H1 (cell line): ENCODE results near the gene CCDC83. TPM values are rescaled to one million over a fixed set of nuclear protein-coding genes. Genes with fewer than 3 reads are reported as not detected.

Experiments
- ASH2L ChIP-seq: fragments of 200-600, 300-600 bp; sonication (generic); IDR thresholded peaks from one replicate; pipeline ENCODE4 v1.7.1; 2017; ENCODE audit warnings: low read length
- CBX5 ChIP-seq: fragments of 300-800, 300-1000 bp; sonication (generic); IDR thresholded peaks from 2 replicates; pipeline ENCODE4 v1.7.1; 2016; ENCODE audit warnings: antibody characterized with exemption, low read length, low read depth
- CEBPB ChIP-seq: IDR thresholded peaks from 2 replicates; pipeline ENCODE4 v1.6.1; 2012; ENCODE audit warnings: low read depth, low read length
- CHD1 ChIP-seq: IDR thresholded peaks from 2 replicates; pipeline ENCODE4 v1.6.1; 2012; ENCODE audit warnings: low read depth, low read length, improper control_type of control experiment
- CTBP2 ChIP-seq: IDR thresholded peaks from 2 replicates; pipeline ENCODE4 v1.7.0; 2011; ENCODE audit warnings: borderline replicate concordance, mild to moderate bottlenecking, moderate library complexity, mixed read lengths, low read length; ENCODE audit not compliant: insufficient read depth, insufficient read length
- EP300 ChIP-seq, 2 experiments: IDR thresholded peaks; 1 replicate in 1 of 2; 2 replicates in 1 of 2; pipeline ENCODE4 v1.6.1; 2011 to 2012; ENCODE audit warnings: low read depth in 2 of 2, low read length in 2 of 2, mild to moderate bottlenecking in 2 of 2, borderline replicate concordance in 1 of 2, inconsistent platforms in 1 of 2, moderate library complexity in 1 of 2
- HDAC6 ChIP-seq: IDR thresholded peaks from one replicate; pipeline ENCODE4 v1.7.1; 2012; ENCODE audit warnings: low read depth, mild to moderate bottlenecking, inconsistent platforms, low read length, moderate library complexity
- JUND ChIP-seq: IDR thresholded peaks from 2 replicates; pipeline ENCODE4 v1.6.1; 2011; ENCODE audit warnings: mild to moderate bottlenecking, improper control_type of control experiment, low read length
- KDM4A ChIP-seq: IDR thresholded peaks from one replicate; pipeline ENCODE4 v1.7.1; 2012; ENCODE audit warnings: low read depth, mild to moderate bottlenecking, moderate library complexity, low read length, inconsistent platforms; ENCODE audit not compliant: severe bottlenecking
- MAFK ChIP-seq: IDR thresholded peaks from 2 replicates; pipeline ENCODE4 v1.6.1; 2012; ENCODE audit warnings: low read depth, mild to moderate bottlenecking, improper control_type of control experiment, low read length
- NANOG ChIP-seq: IDR thresholded peaks from 2 replicates; pipeline ENCODE4 v1.6.1; 2011; ENCODE audit warnings: low read length, low read depth, mild to moderate bottlenecking, inconsistent platforms; ENCODE audit not compliant: insufficient read depth, poor library complexity, severe bottlenecking
- POLR2AphosphoS5 ChIP-seq: IDR thresholded peaks from 2 replicates; pipeline ENCODE4 v1.6.1; 2011; ENCODE audit warnings: low read depth, low read length
- SP1 ChIP-seq: IDR thresholded peaks from 2 replicates; pipeline ENCODE4 v1.6.1; 2011; ENCODE audit warnings: low read depth, low read length
- polyA plus RNA-seq, 7 experiments: library from polyadenylated mRNA; depleted of rRNA in 3 of 7; stranded (reverse) in 5 of 7; unstranded in 2 of 7; fragments of >200 nt in 5 of 7; fragments of 200-250 nt in 2 of 7; gene quantifications; 1 replicate in 5 of 7; 2 replicates in 1 of 7; 4 replicates in 1 of 7; pipeline versions ENCODE4 v1.2.1 to v1.2.3, GENCODE V29; 2011 to 2013; ENCODE audit warnings: missing spikeins in 2 of 7, mixed read lengths in 2 of 7
- total RNA-seq: library from RNA; stranded (reverse); fragmentation: NEBNext Ultra II Directional; extraction: Animal tissue kit (Norgen Biotek cat#: 25700); gene quantifications from 2 replicates; pipeline ENCODE4 v1.2.1, GENCODE V29; 2021
- TF ChIP-seq, protein P1 (sequence below), 3 experiments: IDR thresholded peaks; 1 replicate in 2 of 3; 2 replicates in 1 of 3; pipeline versions ENCODE4 v1.5.1 to v1.6.1; 2011; ENCODE audit warnings: low read length in 3 of 3, mild to moderate bottlenecking in 3 of 3, inconsistent platforms in 2 of 3, low read depth in 1 of 3, moderate library complexity in 1 of 3; ENCODE audit not compliant: insufficient read depth in 1 of 3; ENCODE audit errors: control extremely low read depth in 1 of 3
- TF ChIP-seq, protein P2 (sequence below): IDR thresholded peaks from 2 replicates; pipeline ENCODE4 v1.6.1; 2011; ENCODE audit warnings: low read length, improper control_type of control experiment

Gene CCDC83
- total and polyA plus RNA-seq, 2 of the 8 experiments (the other 6 are each of a cell fraction or from before 2014, with no cell fraction given), result not detected

DNA sequence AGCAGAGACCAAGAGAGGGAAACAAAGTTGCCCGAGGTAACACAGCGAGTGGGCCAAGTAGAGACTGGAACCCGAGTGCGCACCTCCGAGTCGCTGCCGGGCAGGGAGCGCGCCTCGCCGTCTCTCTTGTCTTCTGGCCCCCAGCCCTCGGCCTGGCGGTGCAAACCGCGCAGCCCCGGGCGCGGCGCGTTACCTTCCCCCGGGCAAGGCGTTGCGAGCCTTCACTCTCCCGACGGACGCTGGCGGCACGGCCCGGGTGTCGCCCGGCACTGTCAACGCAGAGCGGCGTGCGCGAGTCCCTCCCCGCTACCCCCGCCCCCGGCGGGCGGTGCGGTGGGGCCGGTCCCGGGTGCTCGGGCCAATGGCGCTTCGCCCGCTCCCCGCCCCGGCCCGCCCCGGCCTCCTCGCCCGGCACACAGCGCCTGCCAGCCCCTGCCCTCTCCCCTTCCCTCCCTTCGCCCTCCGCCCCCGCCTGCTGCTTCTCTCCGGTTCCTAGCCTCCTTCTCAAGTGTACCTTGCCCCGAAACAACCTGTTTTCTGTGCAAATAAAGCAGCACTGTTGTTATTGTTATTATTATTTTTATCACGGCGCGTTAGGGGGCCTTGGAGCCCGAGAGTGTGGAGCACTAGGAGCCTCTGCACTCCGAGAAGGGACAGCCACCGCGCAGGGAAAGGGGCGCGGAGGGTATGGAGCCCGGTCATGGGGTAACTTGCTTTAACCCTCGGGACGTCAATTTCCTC, 44.1 kb upstream of the CCDC83 start, which contains the start of gene SYTL2 (continued):
- TF ChIP-seq ASH2L (peak; percentile 87), POLR2AphosphoS5 (0 out of 2 replicates have a peak, but pooled peaks have one; percentile 52), CBX5 (no peak), SP1 (no peak), MAFK (no peak), CHD1 (no peak), EP300 (IDR thresholded peaks at IDR 0.05; ENCODE audit: borderline replicate concordance in 1 of 2, low read depth in 2 of 2, low read length in 2 of 2) (no peak), NANOG (no peak), JUND (no peak), HDAC6 (no peak), KDM4A (peak; percentile 67), CTBP2 (no peak), CEBPB (no peak)
- TF ChIP-seq, protein P1, sequence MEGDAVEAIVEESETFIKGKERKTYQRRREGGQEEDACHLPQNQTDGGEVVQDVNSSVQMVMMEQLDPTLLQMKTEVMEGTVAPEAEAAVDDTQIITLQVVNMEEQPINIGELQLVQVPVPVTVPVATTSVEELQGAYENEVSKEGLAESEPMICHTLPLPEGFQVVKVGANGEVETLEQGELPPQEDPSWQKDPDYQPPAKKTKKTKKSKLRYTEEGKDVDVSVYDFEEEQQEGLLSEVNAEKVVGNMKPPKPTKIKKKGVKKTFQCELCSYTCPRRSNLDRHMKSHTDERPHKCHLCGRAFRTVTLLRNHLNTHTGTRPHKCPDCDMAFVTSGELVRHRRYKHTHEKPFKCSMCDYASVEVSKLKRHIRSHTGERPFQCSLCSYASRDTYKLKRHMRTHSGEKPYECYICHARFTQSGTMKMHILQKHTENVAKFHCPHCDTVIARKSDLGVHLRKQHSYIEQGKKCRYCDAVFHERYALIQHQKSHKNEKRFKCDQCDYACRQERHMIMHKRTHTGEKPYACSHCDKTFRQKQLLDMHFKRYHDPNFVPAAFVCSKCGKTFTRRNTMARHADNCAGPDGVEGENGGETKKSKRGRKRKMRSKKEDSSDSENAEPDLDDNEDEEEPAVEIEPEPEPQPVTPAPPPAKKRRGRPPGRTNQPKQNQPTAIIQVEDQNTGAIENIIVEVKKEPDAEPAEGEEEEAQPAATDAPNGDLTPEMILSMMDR (IDR thresholded peaks at IDR 0.05; ENCODE audit: control extremely low read depth in 1 of 3, insufficient read depth in 1 of 3, low read depth in 1 of 3, low read length in 3 of 3), result peak in 1 of 3 experiments; percentile 21; a peak in 1 of 4 replicates
- TF ChIP-seq, protein P2, sequence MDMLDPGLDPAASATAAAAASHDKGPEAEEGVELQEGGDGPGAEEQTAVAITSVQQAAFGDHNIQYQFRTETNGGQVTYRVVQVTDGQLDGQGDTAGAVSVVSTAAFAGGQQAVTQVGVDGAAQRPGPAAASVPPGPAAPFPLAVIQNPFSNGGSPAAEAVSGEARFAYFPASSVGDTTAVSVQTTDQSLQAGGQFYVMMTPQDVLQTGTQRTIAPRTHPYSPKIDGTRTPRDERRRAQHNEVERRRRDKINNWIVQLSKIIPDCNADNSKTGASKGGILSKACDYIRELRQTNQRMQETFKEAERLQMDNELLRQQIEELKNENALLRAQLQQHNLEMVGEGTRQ, result no peak
- TF ChIP-seq, all 59 proteins: peak for 14
